Measurements from ENCODE around the gene CD22. TPM values are rescaled to one million over a fixed set of nuclear protein-coding genes. Genes with fewer than 3 reads are reported as not detected.

Gene CD22
- total and polyA plus RNA-seq, 2 of the 4 experiments (the other 2 are of a cell fraction), result 0.18 to 0.22 TPM

DNA sequence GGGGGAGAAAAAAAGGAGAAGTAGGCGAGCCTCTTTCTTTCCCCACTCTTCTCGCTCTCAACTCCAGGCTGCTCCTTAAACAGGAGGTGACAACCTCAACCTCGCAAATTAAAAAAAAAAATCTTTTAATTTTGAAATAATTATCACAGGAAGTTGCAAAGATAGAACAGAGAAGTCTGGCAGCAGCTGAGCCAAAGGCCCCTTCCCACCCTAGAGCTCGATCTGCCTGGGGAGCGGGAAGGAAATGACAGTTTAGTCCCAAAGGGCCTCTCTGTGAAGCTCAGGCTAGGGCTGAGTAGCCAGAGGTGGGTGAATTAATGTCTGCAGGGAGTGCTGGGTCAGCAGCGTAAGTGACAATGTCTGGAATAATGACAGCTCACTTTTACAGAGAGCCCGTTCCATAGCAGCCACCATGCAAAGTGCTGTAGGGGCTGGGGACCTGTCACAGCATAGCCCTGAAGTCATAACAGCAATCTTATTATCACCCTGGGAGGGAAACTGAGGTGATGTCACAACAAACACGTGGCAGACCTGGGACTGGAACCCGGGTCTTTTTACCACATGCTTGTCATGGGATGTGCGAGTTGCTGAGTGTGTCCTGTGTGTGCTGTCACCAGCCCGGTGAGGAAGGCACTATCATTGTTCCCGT lies 8.8 kb upstream of the CD22 start:
- no peak for TF ChIP-seq RAD21 (IDR thresholded peaks at IDR 0.05; ENCODE audit: low read length)
- TF ChIP-seq FOS (IDR thresholded peaks at IDR 0.05; ENCODE audit: low read depth, low read length), result no peak
- TF ChIP-seq RFX5 (IDR thresholded peaks at IDR 0.05; ENCODE audit: low read depth, low read length), result no peak
- no peak for TF ChIP-seq CEBPB (IDR thresholded peaks at IDR 0.05; ENCODE audit: low read depth, low read length)
- TF ChIP-seq POLR2A (IDR thresholded peaks at IDR 0.05; ENCODE audit: low read depth, low read length), result no peak
- no peak for TF ChIP-seq CTCF (conservative IDR thresholded peaks at IDR 0.05; ENCODE audit: low read depth, low read length)
- no peak for TF ChIP-seq SMC3 (IDR thresholded peaks at IDR 0.05; ENCODE audit: low read depth, low read length)
- ChIA-PET CTCF (interaction anchor here (0.6 kb wide), 1 partner anchor 462 kb away, joined by 3 read pairs; no protein-coding TSS in a partner anchor), POLR2A (ENCODE audit: unreplicated experiment) (no interaction called here)
- H4K20me1 ChIP-seq (ENCODE audit: insufficient read depth, low read length), result no peaks in the 10 kb centered on the region
- H2BK20ac ChIP-seq (ENCODE audit: low read depth, low read length), result no peak overlapping the region
- H3K27ac ChIP-seq (ENCODE audit: insufficient read depth, low read length), result no peak overlapping the region
- H2AK5ac ChIP-seq (ENCODE audit: low read depth, low read length), result 0 out of 2 replicates have a peak overlapping the region, but pooled peaks have one; percentile 28
- no peak overlapping the region for H3K56ac ChIP-seq (ENCODE audit: extremely low read depth, insufficient read depth, low read length)
- H2AFZ ChIP-seq (replicated peaks; ENCODE audit: low read length, poor library complexity), result peak overlapping the region; percentile 67
- DNase-seq (no peak), ATAC-seq (ENCODE audit: low read depth) (no peak)
- H2BK5ac ChIP-seq (ENCODE audit: low read depth, low read length, poor library complexity, severe bottlenecking), result no peak overlapping the region
- H3K36me3 ChIP-seq (ENCODE audit: control insufficient read depth, insufficient read depth, low read length), result no peaks in the 10 kb centered on the region
- in situ Hi-C loops (cut with MboI; ENCODE audit: low sequenced_read_pairs) (no loop called here), intact Hi-C loops (cut with micrococcal nuclease) (no loop called here), dilution Hi-C loops (cut with HindIII; ENCODE audit: low sequenced_read_pairs, unreplicated experiment) (no loop called here)
- no peak overlapping the region for H3K4me3 ChIP-seq (ENCODE audit: insufficient read depth, low read depth, low read length)
- no peak overlapping the region for H4K8ac ChIP-seq (ENCODE audit: low read depth in 2 of 2, low read length in 2 of 2)
- H3K4me2 ChIP-seq (ENCODE audit: low read depth, low read length), result no peak overlapping the region
- no peak overlapping the region for H2BK15ac ChIP-seq (ENCODE audit: low read depth, low read length)
- H3K9me1 ChIP-seq (ENCODE audit: insufficient read depth, low read length), result 0 out of 2 replicates have a peak, but pooled peaks cover 5% of the 10 kb centered on the region
- no peak overlapping the region for H3K9ac ChIP-seq (ENCODE audit: low read depth, low read length)
- H3K9me3 ChIP-seq (ENCODE audit: control insufficient read depth, insufficient read depth, low read length), result peaks cover 4% of the 10 kb centered on the region
- no peak overlapping the region for H3K4ac ChIP-seq (ENCODE audit: low read depth, low read length)
- no peaks in the 10 kb centered on the region for H3K79me1 ChIP-seq (ENCODE audit: low read depth in 1 of 2, low read length in 2 of 2)
- no peak overlapping the region for H2BK120ac ChIP-seq (ENCODE audit: low read depth, low read length)
- no peaks in the 10 kb centered on the region for H3K27me3 ChIP-seq (ENCODE audit: control insufficient read depth, insufficient read depth, low read length)
- H2AK9ac ChIP-seq (replicated peaks; ENCODE audit: low read depth, low read length, poor library complexity), result no peak overlapping the region
- no peak overlapping the region for H3K23ac ChIP-seq (ENCODE audit: low read depth, low read length)
- H4K91ac ChIP-seq (ENCODE audit: insufficient read depth, low read depth, low read length), result no peak overlapping the region
- H4K5ac ChIP-seq (ENCODE audit: low read depth, low read length), result no peak overlapping the region
- no peak overlapping the region for H3K14ac ChIP-seq (replicated peaks; ENCODE audit: low read depth, low read length)
- H3K18ac ChIP-seq (ENCODE audit: low read depth, low read length), result no peak overlapping the region
- no CpG with 5 or more reads among the region's 12 CpGs for WGBS, 2 experiments (ENCODE audit: extremely low coverage in 2 of 2, insufficient read length in 1 of 2)
- BruUV-seq (replicated peaks), result no TSS peak
- peaks cover 5% of the 10 kb centered on the region for H3K4me1 ChIP-seq (ENCODE audit: control insufficient read depth, insufficient read depth, low read length)

All from IMR-90 (cell line).